HG02885 (cell line): Measurements from ENCODE around the gene IFRD2.

Experiments used
- ATAC-seq: cut with Tn5 transposase; IDR thresholded peaks from one replicate; pipeline ENCODE4 v1.9.1; 2021; ENCODE audit warnings: mild to moderate bottlenecking; ENCODE audit not compliant: unreplicated experiment, poor library complexity

Gene IFRD2

GRCh38 chr3:50292159-50293078, at the start of gene IFRD2:
Gene IFRD2 (minus strand): TSS chr3:50292429. CDS start chr3:50292274, 155 bp downstream.
- peak; percentile 98 for ATAC-seq

- no peak for ATAC-seq
Observed at GRCh38 chr3:50341537-50341936, 49.3 kb upstream of the IFRD2 start.

GRCh38 chr3:50340448-50341329, 48.5 kb upstream of the IFRD2 start, which contains the start of gene RASSF1:
Gene RASSF1 (minus strand): TSS chr3:50340836. CDS start chr3:50340805, 31 bp downstream.
- no peak for ATAC-seq

- ATAC-seq, result no peak
Observed at GRCh38 chr3:50340147-50340447, 47.9 kb upstream of the IFRD2 start.

- no peak for ATAC-seq
Observed at GRCh38 chr3:50339485-50340146, 47.4 kb upstream of the IFRD2 start.

GRCh38 chr3:50338965-50339364, 46.7 kb upstream of the IFRD2 start:
- ATAC-seq, result no peak

GRCh38 chr3:50337175-50337861, 45.1 kb upstream of the IFRD2 start:
- ATAC-seq, result peak; percentile 81

- peak; percentile 35 for ATAC-seq
Observed at GRCh38 chr3:50336452-50337174, 44.4 kb upstream of the IFRD2 start.

GRCh38 chr3:50334339-50335075, 42.3 kb upstream of the IFRD2 start:
- ATAC-seq, result no peak

GRCh38 chr3:50333744-50334328, 41.6 kb upstream of the IFRD2 start:
- no peak for ATAC-seq

GRCh38 chr3:50331364-50331907, 39.2 kb upstream of the IFRD2 start:
- ATAC-seq, result no peak

- no peak for ATAC-seq
Observed at GRCh38 chr3:50330330-50330729, 38.1 kb upstream of the IFRD2 start.

GRCh38 chr3:50327943-50328691, 35.9 kb upstream of the IFRD2 start, which contains the start of gene TUSC2:
Gene TUSC2 (minus strand): TSS chr3:50328223. CDS start chr3:50328099, 124 bp downstream.
- ATAC-seq, result peak; percentile 91

GRCh38 chr3:50327129-50327528, 34.9 kb upstream of the IFRD2 start:
- no peak for ATAC-seq

- ATAC-seq, result no peak
Observed at GRCh38 chr3:50326182-50326541, 33.9 kb upstream of the IFRD2 start.

- no peak for ATAC-seq
Observed at GRCh38 chr3:50325497-50326181, 33.4 kb upstream of the IFRD2 start.

- ATAC-seq, result no peak
Observed at GRCh38 chr3:50325113-50325480, 32.9 kb upstream of the IFRD2 start.
